Esophagus squamous epithelium (tissue), 5 donors: ENCODE data around the gene PTPRD. TPM values are rescaled to one million over a fixed set of nuclear protein-coding genes. Genes with fewer than 3 reads are reported as not detected.

Source experiments
- DNase-seq: peaks from one replicate; lab custom pipeline; 2025; lab: John Stamatoyannopoulos, UW
- H3K27ac ChIP-seq, 4 donors: fragments of 200-600 bp; sonication (generic); one replicate each; pipeline ENCODE4 v1.5.1; 2016 to 2019; ENCODE audit warnings: mild to moderate bottlenecking in 1 of 4
- H3K27me3 ChIP-seq, 4 donors: fragments of 200-600 bp; sonication (generic); 1 replicate in 3 of 4; 2 replicates in 1 of 4; pipeline versions ENCODE4 v1.5.1 to v1.6.0; 2017 to 2021; ENCODE audit warnings: antibody characterized with exemption in 1 of 4
- H3K36me3 ChIP-seq, 3 donors: fragments of 200-600 bp; sonication (generic); one replicate each; pipeline ENCODE4 v1.5.1; 2016 to 2019
- H3K4me1 ChIP-seq, 3 donors: fragments of 200-600 bp; sonication (generic); one replicate each; pipeline ENCODE4 v1.5.1; 2017 to 2019
- H3K4me3 ChIP-seq, 4 donors: fragments of 200-600 bp; sonication (generic); 1 replicate in 3 of 4; 2 replicates in 1 of 4; pipeline ENCODE4 v1.5.1; 2016 to 2019; ENCODE audit warnings: mild to moderate bottlenecking in 2 of 4, moderate library complexity in 1 of 4
- H3K9me3 ChIP-seq, 3 donors: fragments of 200-600 bp; sonication (generic); one replicate each; pipeline ENCODE4 v1.5.1; 2016 to 2019
- POLR2A ChIP-seq, 4 donors: fragments of 450-650 bp; IDR thresholded peaks; one replicate each; pipeline ENCODE4 v1.6.1; 2017; ENCODE audit warnings: antibody characterized with exemption in 4 of 4, mild to moderate bottlenecking in 4 of 4, moderate library complexity in 3 of 4
- WGBS, 2 donors: methylation state at CpG; one replicate each; pipeline ENCODE4 v1.1.5; 2018; 5-methylcytosine and 5-hydroxymethylcytosine counted together
- intact Hi-C: fragments of 100-400 bp; cut with DNase I; formaldehyde crosslinking; loops from one replicate; pipeline ENCODE4 v1.15.0; 2022
- total RNA-seq, 4 donors: library from RNA; depleted of rRNA; stranded (reverse); fragments of >200 nt; gene quantifications; one replicate each; pipeline ENCODE4 v1.1.0, GENCODE V29; 2016
- TF ChIP-seq, protein P1 (sequence below), 6 experiments: fragments of 450-650 bp in 4 of 6; fragments of 200-600 bp in 2 of 6; sonication (generic) in 2 of 6; IDR thresholded peaks; one replicate each; pipeline ENCODE4 v1.5.1; 2016 to 2019; ENCODE audit warnings: antibody characterized with exemption in 6 of 6, mild to moderate bottlenecking in 4 of 6, moderate library complexity in 4 of 6
- donor health status: DM: yes; HTN: yes; CAD: no.

The PTPRD gene
- total RNA-seq, 4 donors from 2014 or later = 0.23 to 16.3 (median 6.6) TPM

GRCh38 chr9:10127867-10128266, 484.9 kb downstream of the PTPRD start:
- intact Hi-C loops = no loop called here
- Histone ChIP-seq H3K36me3 (no peaks in the 10 kb centered on the region), H3K9me3 (no peaks in the 10 kb centered on the region), H3K27me3 (no peaks in the 10 kb centered on the region), H3K27ac (no peak overlapping the region), H3K4me1 (no peaks in the 10 kb centered on the region), H3K4me3 (no peak overlapping the region)
- no peak for TF ChIP-seq POLR2A (IDR thresholded peaks at IDR 0.05)
- TF ChIP-seq, protein P1, sequence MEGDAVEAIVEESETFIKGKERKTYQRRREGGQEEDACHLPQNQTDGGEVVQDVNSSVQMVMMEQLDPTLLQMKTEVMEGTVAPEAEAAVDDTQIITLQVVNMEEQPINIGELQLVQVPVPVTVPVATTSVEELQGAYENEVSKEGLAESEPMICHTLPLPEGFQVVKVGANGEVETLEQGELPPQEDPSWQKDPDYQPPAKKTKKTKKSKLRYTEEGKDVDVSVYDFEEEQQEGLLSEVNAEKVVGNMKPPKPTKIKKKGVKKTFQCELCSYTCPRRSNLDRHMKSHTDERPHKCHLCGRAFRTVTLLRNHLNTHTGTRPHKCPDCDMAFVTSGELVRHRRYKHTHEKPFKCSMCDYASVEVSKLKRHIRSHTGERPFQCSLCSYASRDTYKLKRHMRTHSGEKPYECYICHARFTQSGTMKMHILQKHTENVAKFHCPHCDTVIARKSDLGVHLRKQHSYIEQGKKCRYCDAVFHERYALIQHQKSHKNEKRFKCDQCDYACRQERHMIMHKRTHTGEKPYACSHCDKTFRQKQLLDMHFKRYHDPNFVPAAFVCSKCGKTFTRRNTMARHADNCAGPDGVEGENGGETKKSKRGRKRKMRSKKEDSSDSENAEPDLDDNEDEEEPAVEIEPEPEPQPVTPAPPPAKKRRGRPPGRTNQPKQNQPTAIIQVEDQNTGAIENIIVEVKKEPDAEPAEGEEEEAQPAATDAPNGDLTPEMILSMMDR (IDR thresholded peaks at IDR 0.05) = no peak
- DNase-seq = no peak
- 67 to 78% methylated on average over 1 of the region's 1 CpG for WGBS, 2 donors

DNA sequence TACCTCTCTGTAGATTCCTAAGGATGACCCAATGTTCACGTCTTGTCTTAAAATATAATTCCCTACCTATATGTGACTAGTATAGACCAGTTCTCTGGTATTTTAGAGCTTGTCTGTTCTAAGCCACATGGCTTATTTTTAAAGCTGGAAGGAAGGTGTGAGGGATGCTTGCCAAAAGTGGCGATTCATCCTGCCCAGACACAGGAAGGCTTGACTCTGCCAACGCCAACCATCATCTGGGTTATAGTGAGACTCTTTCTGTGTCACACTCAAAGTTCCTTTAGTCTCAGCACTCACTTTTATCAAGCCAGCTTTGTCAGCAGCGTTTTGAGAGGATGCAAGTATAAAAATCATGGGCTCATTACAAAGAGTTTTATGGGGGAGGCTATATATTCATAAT, 500.0 kb downstream of the PTPRD start:
- H3K4me1 ChIP-seq = no peaks in the 10 kb centered on the region
- no peaks in the 10 kb centered on the region for H3K27me3 ChIP-seq
- intact Hi-C loops = loop anchor here (10.0 kb wide), 1 partner anchor 58 kb away; no protein-coding TSS in a partner anchor
- no peaks in the 10 kb centered on the region for H3K9me3 ChIP-seq
- 25 to 32% methylated on average over 4 of the region's 4 CpGs for WGBS, 2 donors
- TF ChIP-seq POLR2A (IDR thresholded peaks at IDR 0.05) = no peak
- TF ChIP-seq, protein P1 (IDR thresholded peaks at IDR 0.05) = no peak
- H3K36me3 ChIP-seq = no peaks in the 10 kb centered on the region
- H3K4me3 ChIP-seq = no peak overlapping the region
- no peak overlapping the region for H3K27ac ChIP-seq
- DNase-seq = no peak

DNA sequence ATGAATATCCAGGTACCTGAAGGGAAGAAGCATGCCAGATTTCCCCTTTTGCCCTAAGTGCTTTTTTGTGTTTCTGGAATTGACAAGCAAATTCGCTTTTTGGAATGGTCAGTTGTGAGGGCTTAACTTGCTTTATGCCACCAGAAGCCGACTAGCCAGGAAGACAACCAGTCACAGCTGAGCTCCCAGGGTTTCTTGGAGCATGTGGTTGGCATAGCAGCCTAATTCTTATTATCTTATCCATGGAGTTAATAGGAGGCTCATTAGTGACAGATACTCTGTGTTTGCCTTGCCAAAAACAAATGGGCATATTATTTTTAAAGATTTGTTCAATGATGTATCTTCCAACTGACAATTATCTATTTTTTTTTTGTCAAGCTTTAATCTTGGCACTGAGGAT, 500.7 kb downstream of the PTPRD start:
- H3K27ac ChIP-seq = no peak overlapping the region
- TF ChIP-seq POLR2A (IDR thresholded peaks at IDR 0.05) = no peak
- TF ChIP-seq, protein P1 (IDR thresholded peaks at IDR 0.05) = no peak
- H3K27me3 ChIP-seq = no peaks in the 10 kb centered on the region
- no peaks in the 10 kb centered on the region for H3K9me3 ChIP-seq
- H3K36me3 ChIP-seq = no peaks in the 10 kb centered on the region
- no peaks in the 10 kb centered on the region for H3K4me1 ChIP-seq
- DNase-seq = no peak
- H3K4me3 ChIP-seq = no peak overlapping the region
- intact Hi-C loops = loop anchor here (10.0 kb wide), 1 partner anchor 57 kb away; no protein-coding TSS in a partner anchor
- WGBS, 2 donors = 60 to 69% methylated on average over 1 to 2 of the region's 2 CpGs

DNA sequence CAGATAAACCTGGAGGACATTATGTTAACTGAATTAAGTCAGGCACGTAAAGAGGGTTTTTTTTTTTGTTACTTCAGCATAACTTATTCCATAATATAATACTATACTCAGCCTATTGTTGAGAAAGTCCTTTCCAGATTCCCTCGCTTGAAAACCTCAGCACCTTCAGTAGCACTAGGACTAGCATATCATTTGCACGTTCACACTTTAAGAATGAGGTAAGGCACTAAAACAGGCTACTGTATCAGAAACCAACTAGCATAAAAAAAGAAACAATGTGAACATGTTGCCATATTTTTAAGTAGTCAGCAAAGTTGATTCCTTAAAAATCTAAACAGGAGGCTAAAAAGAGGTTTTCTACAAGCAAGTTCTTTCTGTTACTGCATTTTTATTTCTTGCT, 504.0 kb downstream of the PTPRD start:
- Histone ChIP-seq H3K27ac (no peak overlapping the region), H3K4me1 (no peaks in the 10 kb centered on the region), H3K4me3 (no peak overlapping the region), H3K9me3 (no peaks in the 10 kb centered on the region), H3K36me3 (no peaks in the 10 kb centered on the region), H3K27me3 (no peaks in the 10 kb centered on the region)
- WGBS, 2 donors = 69 to 73% methylated on average over 3 of the region's 3 CpGs
- intact Hi-C loops = no loop called here
- no peak for DNase-seq
- no peak for TF ChIP-seq POLR2A (IDR thresholded peaks at IDR 0.05)
- TF ChIP-seq, protein P1 (IDR thresholded peaks at IDR 0.05) = no peak

GRCh38 chr9:10104774-10105173, 508.0 kb downstream of the PTPRD start:
- Histone ChIP-seq H3K27me3 (no peaks in the 10 kb centered on the region), H3K9me3 (no peaks in the 10 kb centered on the region), H3K4me1 (no peaks in the 10 kb centered on the region), H3K36me3 (no peaks in the 10 kb centered on the region), H3K27ac (no peak overlapping the region), H3K4me3 (no peak overlapping the region)
- TF ChIP-seq POLR2A (IDR thresholded peaks at IDR 0.05) = no peak
- TF ChIP-seq, protein P1 (IDR thresholded peaks at IDR 0.05) = no peak
- intact Hi-C loops = no loop called here
- no peak for DNase-seq
- WGBS, 2 donors = 78 to 81% methylated on average over 2 of the region's 2 CpGs
